ENCODE data around the gene SOX18.
"Not testable (repeated sequence)": the region's sequence is repeated elsewhere in the genome, so short reads cannot be mapped to it uniquely, and the experiment has no call there.

SOX18 gene

DNA sequence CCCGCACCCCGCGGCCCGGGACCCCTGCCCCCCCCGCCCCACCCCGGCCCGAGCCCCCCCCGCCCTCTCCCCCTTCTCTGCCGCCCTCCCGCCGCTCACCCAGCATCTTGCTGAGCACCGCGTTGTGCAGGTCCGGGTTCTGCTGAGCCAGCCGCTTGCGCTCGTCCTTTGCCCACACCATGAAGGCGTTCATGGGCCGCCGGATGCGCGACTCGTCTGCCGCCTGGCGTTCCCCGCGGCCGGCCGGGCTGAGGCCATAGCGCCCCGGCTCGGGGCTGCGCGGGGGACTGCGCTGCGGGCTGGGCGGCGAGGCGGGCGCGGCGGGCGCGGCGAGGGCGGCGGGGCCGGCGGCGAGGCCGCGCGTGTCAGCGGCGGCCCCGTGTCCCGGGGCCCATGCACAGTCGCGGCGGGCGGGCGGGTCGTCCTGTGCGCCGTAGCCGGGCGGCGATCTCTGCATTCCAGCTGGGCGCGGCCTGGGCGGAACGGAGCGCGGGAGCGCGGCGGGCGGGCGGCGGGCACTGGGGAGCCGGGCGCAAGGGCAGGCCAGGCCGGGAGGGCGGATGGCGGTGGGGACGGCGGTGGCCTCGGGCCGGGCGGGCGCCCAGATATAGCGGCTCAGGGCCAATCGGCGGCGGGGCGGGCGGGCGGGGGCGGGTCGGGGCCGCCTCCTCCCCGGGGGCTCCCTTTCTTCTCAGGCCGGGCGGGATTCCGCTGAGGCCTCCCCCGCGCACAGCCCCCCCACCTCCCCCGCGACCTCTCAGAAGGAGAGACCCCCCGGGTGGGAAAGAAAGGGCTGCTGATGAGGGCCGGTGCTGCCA, at the start of gene SOX18:
TSS of gene SOX18 (minus strand) at position 580 of the 818 bp plus-strand sequence. CDS start at position 457, 123 bp downstream.
- DNase-seq = no peak

DNA sequence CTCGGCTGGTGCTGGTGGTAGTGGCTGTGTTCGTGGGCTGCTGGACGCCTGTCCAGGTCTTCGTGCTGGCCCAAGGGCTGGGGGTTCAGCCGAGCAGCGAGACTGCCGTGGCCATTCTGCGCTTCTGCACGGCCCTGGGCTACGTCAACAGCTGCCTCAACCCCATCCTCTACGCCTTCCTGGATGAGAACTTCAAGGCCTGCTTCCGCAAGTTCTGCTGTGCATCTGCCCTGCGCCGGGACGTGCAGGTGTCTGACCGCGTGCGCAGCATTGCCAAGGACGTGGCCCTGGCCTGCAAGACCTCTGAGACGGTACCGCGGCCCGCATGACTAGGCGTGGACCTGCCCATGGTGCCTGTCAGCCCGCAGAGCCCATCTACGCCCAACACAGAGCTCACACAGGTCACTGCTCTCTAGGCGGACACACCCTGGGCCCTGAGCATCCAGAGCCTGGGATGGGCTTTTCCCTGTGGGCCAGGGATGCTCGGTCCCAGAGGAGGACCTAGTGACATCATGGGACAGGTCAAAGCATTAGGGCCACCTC, 49.1 kb upstream of the SOX18 start:
- DNase-seq = no peak

DNA sequence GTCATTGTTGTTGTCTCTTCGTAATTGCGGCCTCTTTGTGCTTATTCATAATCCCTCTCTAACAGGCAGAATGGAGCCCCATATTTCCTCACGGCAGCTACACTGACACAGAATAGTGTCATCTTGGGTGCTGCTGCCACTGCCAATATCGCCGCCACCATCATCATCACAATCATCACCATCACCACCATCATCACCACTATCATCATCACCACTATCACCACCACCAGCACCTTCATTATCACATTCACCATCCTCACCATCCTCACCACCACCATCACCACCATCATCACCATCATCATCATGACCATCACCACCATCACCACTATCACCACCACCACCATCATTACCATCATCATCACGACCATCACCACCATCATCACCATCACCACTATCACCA, 47.1 kb upstream of the SOX18 start:
- no peak for DNase-seq

DNA sequence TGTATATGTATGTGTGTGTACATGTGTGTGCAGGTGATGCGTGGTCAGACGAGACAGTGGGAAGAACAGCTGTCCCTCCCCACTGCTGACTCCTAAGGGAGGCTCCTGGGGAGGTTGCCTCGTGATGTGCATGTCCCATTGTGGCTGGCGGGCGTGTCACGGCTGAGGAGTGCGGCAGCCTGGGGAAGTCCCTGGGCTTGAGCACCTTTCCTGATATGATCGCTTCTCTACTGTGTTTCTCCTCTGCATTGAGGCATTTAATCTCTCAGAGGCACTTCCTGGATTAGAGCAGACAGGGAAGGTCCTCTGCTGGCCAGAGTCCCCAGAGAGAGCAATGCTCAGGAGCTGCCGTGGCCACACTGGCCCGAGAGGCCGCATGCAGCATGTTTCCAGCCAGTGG, 46.5 kb upstream of the SOX18 start:
- no peak for DNase-seq

DNA sequence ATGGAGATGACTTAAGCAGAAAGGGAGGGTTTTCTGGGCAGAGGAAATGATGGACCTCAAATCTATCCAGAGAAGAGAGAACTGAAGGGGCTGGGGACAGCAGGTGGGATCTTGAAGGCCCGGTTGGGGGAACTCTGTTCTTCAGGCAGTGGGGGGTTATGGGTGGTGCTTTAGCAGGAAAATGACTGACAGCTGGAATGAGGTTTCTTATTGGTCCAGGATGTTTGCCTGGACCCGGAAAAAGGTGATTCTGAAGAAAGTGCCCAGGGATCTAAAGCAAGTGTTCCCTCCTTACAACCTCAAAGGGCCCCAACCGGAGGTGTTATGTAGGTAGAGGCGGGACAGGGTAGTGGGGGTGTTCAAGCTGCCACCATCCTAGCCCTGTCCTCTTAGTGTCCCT, 46.0 kb upstream of the SOX18 start:
- no peak for DNase-seq

DNA sequence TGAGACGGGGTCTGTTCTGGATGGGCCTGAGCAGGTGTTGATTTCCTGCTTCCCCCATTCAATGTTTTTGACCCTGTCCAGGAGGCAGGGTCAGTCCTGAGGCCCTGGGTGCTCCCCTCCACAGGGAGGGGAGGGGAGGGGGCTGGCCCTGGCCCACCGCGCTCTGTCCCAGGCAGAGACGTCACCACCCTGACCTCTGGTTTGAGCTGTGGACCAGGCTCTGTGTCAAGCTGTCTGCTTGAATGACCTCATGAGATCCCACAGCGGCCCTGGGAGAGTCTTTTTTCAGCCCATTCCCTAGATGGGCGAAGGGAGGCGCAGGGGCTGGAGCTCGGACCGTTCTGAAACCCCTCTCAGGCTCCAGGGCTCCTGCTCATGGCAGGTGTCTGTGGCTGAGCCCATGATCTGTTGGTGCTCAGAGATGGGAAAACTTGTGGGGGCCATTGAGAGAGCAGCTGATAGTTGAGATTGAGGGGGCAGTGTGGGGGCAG, 43.6 kb upstream of the SOX18 start:
- no peak for DNase-seq

DNA sequence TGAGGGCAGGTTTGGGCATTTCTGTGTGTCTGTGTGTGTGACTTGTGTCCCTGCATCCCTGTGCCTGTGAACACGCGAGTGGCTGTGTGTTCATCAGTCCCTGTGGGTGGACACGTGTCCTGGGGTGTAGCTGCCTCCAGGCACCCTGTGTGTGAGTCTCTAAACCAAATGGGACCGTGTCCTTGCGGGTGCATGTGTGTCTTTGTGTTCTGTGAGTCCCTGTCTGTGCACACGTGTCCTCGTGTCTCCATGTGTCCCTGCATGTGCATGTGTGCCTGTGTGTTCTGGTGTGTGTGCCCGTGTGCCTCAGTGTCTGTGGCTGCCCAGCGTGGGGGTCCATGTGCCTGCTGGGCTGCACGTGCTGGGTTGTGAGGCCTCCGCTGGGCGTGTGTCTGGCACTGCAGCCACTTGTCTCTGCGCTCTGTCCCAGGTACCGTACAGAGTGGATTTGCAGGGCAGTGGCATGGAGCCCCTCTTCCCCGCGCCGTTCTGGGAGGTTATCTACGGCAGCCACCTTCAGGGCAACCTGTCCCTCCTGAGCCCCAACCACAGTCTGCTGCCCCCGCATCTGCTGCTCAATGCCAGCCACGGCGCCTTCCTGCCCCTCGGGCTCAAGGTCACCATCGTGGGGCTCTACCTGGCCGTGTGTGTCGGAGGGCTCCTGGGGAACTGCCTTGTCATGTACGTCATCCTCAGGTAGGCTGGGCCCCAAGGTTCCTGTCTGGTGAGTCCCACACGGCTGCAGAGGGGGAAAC, 43.0 kb upstream of the SOX18 start:
- DNase-seq = no peak

DNA sequence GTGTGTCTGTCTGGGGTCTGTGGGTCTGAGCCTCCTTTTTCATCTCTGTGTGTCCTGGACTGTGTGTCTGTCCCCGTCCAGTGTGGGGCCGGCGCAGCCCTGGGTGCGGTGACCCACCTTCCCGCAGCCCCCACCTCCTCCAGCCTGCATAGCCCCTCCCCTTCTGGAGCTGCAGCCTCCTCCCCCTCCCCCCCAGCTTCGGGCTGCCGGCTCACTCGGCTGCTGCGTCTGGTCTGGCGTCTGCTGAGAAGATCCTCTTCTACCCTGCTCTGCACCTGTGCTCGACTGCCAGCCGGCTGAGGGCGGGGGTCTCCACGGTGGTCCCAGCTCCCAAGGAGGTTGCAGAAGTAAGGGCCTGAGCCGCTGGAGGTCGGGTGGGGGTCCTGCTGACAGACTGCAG, 42.3 kb upstream of the SOX18 start:
- DNase-seq = no peak

DNA sequence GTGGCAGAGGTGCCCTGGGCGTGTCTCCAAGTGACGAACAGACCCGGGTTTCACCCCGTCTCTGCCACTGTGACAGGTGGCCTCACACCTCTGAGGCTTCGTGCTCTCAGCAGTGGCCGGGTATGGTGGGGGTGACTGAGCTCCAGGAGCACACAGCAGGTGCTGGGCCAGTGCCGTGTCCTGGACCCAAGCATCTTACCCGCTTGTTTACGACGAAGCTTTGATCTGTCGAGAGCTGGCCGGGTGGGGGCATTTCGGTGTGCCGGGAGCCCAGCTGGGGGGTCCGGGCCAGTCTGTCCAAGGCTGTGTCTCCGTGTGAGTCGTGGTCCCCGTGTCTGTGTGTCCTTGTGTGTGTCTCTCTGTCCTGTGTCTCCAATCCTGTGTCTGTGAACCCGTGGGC, 41.9 kb upstream of the SOX18 start:
- peak; percentile 42 for DNase-seq

DNA sequence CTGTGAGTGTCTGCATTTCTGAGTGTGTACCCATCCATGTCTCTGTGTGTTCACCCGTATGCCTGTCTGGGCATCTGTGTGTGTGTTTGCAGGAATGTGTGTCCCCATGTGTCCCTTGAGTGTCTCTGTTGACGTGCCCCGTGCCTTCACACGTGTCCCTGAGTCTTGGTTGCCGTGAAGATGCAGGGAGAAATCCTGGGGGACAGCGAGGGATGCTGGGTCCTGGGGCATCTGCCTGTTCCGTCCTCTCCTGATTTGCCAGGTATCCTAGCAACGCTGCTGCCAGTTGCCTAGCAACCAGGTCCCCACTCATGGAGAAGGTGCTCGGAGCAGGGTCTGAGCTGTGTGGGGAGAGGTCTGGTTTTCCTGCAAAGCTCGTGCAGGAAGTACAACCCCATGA, 40.7 kb upstream of the SOX18 start:
- peak; percentile 77 for DNase-seq

DNA sequence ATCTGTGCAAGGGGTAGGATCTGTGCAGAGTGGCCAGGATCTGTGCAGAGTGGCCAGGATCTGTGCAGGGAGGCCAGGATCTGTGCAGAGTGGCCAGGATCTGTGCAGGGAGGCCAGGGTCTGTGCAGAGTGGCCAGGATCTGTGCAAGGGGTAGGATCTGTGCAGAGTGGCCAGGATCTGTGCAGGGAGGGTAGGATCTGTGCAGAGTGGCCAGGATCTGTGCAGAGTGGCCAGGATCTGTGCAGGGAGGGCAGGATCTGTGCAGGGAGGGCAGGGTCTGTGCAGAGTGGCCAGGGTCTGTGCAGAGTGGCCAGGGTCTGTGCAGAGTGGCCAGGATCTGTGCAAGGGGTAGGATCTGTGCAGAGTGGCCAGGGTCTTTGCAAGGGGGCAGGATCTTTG, 39.1 kb upstream of the SOX18 start:
- DNase-seq = not testable (repeated sequence)

DNA sequence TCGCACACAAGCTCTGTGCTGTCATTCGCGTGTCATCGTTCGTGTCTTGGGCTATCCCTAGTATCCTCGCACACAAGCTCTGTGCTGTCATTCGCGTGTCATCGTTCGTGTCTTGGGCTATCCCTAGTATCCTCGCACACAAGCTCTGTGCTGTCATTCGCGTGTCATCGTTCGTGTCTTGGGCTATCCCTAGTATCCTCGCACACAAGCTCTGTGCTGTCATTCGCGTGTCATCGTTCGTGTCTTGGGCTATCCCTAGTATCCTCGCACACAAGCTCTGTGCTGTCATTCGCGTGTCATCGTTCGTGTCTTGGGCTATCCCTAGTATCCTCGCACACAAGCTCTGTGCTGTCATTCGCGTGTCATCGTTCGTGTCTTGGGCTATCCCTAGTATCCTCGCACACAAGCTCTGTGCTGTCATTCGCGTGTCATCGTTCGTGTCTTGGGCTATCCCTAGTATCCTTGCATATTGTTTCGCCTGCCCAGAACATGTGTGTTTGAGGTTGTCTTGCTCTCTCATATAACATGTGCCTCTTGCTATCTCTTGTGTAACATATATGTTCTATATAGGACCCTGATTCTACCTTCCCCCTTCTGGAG, 37.9 kb upstream of the SOX18 start:
- DNase-seq = not testable (repeated sequence)

DNA sequence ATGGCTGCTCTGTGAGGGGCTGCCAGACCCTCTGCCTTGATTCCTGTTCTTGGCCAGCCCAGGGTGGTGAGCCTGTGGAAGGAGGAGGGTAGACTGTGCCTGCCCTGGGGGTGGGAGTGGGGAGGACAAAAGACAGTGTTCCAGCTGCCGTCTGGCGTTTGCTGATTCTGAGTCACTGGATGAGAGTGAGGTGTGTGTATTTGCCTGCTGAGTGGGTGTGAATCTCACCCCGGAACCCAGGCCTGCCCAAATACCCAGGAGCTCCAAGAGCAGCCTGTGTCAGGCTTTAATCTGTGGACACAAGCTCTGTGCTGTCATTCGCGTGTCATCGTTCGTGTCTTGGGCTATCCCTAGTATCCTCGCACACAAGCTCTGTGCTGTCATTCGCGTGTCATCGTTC, 37.4 kb upstream of the SOX18 start:
- DNase-seq = no peak

DNA sequence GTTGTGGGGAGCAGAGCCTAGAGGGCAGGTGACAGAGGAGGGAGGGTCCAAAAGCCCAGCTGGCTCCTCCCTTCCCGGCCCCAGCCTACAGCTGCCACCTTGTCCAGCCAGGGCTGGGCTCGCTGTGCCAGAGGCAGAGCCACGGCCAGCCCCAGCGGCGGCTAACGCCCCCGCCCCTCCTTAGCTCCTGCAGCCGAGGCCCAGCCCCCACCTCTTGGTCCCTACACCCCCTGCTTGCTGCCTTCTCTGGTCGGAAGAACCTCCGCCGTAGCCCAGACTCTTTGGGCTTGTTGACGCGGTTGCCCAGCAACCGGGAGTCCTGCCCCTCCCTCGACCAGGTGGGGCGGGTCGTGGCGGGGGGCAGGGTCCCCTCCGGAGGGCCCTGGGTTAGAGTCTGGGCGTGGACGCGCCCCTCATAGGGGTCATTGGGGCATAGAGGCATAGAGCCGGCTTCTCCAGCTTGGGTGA, 35.3 kb upstream of the SOX18 start:
- DNase-seq = no peak

DNA sequence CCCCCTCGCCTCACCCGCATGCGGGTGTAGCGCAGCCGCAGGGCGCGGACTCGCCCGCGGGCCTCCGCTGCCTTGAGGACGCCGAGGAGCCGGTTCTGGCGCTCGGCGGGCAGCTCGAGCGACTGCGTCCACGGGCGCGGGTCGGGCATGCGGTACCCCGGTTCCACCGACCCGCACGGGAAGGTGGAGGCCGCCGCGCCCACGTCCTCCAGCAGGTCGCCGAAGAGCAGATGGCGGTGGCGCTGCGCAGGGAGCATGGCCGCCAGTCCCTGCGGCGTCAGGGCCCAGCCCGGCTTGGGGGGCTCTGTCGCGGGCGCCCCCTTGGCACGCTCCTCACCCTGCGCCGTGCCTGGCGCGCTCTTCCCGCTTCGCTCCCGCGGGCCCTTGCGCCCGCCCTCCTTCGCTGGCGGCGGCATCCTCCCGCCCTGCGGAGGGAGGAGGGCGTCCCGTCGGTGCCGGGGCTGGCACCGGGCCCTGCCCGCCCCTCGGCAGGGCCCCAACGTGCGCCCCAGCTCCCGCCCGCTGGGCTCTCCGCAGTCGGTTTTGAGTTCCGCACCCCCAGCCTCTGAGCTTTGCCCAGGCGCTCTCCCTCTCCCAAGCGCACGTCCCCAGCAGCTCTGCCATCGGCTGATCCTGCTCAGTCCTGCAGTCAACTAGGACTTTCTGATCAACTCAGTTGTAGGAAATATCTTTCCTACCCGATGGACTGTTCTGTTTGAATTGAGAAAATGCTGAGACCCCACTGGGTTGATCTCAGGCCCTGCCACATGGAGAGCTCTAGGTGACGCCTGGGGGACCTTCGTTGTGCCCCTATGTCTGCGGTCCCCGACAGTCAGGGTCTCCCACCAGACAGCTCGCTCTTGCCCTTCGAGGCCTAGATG, 34.6 kb upstream of the SOX18 start, which contains the start of gene LKAAEAR1:
TSS of gene LKAAEAR1 (minus strand) at position 595 of the 881 bp plus-strand sequence. CDS start at position 416, 179 bp downstream.
- DNase-seq = peak; percentile 64

DNA sequence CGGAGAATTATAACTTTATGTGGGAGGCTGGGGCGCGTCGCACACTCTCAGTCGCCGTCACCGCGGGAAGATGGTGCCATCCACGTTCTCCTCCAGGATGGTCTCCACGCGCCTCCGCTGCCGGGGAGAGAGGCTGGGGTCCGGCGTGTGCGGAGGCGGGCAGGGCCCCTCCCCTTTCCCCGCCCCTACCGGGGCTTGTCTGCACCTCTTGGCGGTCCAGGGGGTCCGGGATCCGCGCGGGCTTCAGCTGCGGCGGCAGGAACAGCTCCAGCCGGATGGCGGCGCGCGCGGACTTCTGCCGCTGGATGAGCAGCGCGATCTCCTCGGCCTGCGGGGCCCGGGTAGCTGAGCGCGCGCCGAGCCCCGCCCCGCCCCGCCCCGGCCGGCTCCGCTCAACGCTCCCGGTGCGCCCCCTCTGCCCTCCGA, 34.0 kb upstream of the SOX18 start:
- peak; percentile 83 for DNase-seq

DNA sequence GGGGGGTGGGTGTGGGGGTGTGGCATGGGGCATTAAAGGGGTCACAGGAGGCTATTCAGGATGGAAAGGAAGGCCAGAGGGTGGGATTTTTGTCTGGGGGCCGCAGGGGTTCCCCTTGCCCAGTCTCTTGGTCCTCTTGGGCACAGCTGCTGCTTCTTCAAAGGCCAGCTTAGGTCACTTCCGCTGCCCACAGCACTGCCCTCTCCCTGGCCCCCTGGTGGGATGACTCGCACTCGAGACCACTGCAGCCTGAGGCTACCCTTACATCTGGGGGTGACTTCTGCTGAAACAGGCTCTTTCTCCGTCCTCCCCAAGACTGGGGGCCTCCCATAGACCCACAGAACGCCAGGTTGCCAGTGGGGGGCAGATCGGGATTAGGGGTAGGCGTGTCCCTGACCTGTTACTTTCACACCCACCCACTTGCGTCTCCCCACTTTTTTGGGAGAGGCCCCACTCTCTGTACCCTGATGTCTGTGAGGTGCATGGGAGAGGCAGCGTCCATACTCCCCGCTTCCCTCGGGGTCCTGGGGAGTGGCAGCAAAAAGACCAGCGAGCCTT, 33.5 kb upstream of the SOX18 start:
- DNase-seq = no peak

DNA sequence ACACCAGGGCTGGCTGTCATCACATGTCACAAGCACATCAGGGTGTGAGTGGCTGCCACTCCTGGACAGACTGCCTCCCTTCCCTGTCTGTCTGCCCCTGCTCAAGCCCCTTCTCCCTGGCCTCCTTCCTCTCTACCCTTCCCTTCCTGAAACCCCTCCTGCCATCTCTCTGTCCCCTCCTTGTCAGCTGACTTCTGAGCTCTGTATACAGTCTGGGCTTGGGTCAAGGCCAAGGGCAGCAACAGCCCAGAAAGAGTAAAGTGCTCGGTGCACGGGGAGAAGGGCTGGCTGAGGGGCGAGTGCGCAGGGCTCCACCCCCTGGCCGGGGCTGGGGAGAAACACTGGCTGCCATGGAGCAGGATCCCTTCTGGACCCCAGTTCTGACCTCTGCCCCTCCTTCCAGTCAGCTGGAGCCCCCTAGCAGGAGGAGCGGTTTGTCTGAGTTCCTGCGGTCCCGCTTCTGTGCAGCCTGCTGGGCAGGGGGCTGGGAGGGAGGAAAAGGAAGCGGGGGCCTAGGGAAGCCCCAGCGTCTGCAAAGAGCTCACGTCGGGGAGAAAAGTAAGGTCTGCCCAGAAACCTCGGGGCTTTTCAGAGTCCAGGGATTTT, 32.8 kb upstream of the SOX18 start:
- no peak for DNase-seq

DNA sequence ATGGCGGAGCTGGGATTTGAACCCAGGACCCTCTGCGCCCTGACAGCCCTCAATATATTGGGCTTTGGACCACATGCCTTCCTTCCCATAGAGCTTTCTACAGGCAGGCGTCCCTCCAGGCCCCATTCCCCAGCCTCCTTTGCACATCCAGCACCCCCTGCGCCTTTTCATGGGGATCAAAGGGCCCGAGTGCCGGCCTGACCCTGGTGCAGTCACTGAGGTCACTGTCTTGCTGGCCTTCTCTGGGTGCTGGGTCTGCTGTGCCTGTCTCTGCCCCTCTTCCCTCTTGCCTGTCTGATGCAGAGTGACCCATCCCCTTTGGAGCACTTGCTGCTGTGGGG, 32.2 kb upstream of the SOX18 start:
- DNase-seq = no peak

DNA sequence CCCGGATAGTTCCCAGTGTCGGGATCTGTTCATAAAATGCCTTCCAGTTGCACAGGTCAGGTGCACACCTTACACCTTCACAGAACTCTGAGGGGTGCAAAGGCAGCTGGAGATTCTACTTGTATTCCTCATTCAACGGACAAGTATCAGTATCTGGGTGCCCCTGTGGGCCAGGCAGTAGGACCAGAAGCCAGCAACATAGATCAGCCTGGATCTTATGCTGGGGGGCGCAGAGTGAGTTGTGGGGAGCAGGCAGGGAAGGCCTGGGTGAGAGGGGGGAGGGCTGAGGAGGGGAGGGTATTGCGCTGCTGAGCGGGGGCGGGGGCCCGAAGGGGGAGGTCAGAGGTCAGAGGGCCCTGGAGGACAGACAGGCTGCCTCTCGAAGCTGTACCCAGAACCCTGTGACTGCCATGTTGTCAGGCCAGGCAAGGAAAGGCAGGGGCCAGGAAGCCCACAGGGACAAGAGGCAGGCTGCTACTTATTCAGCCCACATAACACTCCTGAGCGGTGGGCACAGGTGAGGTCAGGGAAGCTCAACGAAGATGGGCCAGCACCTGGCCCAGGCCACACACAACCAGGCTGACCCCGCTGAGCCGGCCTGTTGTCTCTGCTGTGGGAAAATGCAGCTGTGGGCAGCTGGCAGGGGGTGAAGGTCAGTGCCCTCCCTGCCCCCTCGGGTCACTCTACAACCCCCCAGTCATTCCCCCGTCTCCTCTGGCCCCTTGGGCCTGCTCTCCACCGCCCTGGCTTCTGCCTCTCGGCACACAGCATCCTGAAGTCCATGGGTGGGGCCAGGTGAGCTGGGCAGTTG, 31.6 kb upstream of the SOX18 start:
- no peak for DNase-seq

All from retina (tissue), 1 donor.